ENCODE results near the gene FADS2.

DNA sequence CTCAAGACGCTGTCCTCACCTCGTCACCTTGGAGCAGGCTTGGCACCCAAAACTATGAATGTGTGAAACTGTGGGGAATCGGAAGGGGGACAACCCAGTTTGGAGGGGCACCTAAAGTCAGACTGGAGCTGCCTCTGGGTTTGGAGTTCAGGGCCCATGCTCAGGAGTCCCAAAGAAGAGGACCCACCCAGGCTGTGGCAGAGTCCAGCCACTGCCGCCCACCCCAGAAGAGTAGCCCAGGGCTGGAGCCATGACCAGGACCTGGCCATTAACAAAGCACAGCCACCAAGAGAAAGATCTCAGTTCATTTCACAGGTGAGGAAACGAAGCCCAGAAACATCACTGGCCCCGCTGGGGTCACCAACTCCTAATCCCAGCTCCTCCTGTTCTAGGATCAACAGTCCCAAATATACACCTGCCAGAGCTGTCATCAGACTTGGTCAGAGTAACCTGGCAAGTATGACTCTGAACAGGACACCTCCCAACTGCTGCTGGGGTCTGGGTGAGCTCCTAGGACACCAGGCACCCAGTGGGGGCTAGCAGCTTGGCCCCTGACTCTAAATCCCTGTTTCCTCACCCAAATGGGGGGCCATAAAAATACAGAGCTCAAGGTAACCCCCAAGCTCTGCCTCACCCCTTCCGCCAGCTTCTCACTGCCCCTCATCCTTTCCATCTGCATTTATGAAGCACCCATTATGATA, 86.5 kb downstream of the FADS2 start:
- TF ChIP-seq ZNF263 (CRISPR knock-in tag; IDR thresholded peaks at IDR 0.05; ENCODE audit: borderline replicate concordance), result no peak
- TF ChIP-seq, protein P1, sequence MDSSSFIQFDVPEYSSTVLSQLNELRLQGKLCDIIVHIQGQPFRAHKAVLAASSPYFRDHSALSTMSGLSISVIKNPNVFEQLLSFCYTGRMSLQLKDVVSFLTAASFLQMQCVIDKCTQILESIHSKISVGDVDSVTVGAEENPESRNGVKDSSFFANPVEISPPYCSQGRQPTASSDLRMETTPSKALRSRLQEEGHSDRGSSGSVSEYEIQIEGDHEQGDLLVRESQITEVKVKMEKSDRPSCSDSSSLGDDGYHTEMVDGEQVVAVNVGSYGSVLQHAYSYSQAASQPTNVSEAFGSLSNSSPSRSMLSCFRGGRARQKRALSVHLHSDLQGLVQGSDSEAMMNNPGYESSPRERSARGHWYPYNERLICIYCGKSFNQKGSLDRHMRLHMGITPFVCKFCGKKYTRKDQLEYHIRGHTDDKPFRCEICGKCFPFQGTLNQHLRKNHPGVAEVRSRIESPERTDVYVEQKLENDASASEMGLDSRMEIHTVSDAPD (CRISPR knock-in tag; IDR thresholded peaks at IDR 0.05), result no peak
- TF ChIP-seq, protein P2, sequence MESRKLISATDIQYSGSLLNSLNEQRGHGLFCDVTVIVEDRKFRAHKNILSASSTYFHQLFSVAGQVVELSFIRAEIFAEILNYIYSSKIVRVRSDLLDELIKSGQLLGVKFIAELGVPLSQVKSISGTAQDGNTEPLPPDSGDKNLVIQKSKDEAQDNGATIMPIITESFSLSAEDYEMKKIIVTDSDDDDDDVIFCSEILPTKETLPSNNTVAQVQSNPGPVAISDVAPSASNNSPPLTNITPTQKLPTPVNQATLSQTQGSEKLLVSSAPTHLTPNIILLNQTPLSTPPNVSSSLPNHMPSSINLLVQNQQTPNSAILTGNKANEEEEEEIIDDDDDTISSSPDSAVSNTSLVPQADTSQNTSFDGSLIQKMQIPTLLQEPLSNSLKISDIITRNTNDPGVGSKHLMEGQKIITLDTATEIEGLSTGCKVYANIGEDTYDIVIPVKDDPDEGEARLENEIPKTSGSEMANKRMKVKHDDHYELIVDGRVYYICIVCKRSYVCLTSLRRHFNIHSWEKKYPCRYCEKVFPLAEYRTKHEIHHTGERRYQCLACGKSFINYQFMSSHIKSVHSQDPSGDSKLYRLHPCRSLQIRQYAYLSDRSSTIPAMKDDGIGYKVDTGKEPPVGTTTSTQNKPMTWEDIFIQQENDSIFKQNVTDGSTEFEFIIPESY (CRISPR knock-in tag; IDR thresholded peaks at IDR 0.05), result no peak
- TF ChIP-seq, protein P3, sequence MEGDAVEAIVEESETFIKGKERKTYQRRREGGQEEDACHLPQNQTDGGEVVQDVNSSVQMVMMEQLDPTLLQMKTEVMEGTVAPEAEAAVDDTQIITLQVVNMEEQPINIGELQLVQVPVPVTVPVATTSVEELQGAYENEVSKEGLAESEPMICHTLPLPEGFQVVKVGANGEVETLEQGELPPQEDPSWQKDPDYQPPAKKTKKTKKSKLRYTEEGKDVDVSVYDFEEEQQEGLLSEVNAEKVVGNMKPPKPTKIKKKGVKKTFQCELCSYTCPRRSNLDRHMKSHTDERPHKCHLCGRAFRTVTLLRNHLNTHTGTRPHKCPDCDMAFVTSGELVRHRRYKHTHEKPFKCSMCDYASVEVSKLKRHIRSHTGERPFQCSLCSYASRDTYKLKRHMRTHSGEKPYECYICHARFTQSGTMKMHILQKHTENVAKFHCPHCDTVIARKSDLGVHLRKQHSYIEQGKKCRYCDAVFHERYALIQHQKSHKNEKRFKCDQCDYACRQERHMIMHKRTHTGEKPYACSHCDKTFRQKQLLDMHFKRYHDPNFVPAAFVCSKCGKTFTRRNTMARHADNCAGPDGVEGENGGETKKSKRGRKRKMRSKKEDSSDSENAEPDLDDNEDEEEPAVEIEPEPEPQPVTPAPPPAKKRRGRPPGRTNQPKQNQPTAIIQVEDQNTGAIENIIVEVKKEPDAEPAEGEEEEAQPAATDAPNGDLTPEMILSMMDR (IDR thresholded peaks at IDR 0.05 in 2 of 3, conservative IDR thresholded peaks at IDR 0.05 in 1 of 3; ENCODE audit: insufficient read depth in 2 of 3, low read depth in 1 of 3, low read length in 3 of 3), result no peak
